ENCODE results near the gene GDF2. TPM values are rescaled to one million over a fixed set of nuclear protein-coding genes. Genes with fewer than 3 reads are reported as not detected.
A peak's percentile ranks its signal among the peaks of the same experiment; 100 is the strongest.

Gene GDF2
- total RNA-seq, 1 experiment from 2014 or later = not detected

GRCh38 chr10:47276576-47277351, 45.5 kb upstream of the GDF2 start:
- no peak for DNase-seq
- H3K27ac Mint-ChIP-seq = peak overlapping the region in 1 of 3 experiments; percentile 2; a peak in 1 of 7 replicates
- H3K79me2 ChIP-seq (ENCODE audit: insufficient read depth, low read length) = no peaks in the 10 kb centered on the region

More at GRCh38 chr10:47276576-47277351, 45.5 kb upstream of the GDF2 start:
- H2AFZ ChIP-seq (ENCODE audit: low read length) = no peak overlapping the region
- no peak overlapping the region for H2AK5ac ChIP-seq (ENCODE audit: insufficient read length, low read length)
- H4K91ac ChIP-seq (ENCODE audit: insufficient read length, low read depth, low read length) = no peak overlapping the region
- H3K4me2 ChIP-seq (ENCODE audit: insufficient read depth, insufficient read length, low read length) = no peak overlapping the region
- no peak overlapping the region for H3K14ac ChIP-seq (ENCODE audit: insufficient read depth, low read length)
- no CpG with 5 or more reads among the region's 11 CpGs for WGBS (ENCODE audit: extremely low coverage, insufficient read length, low lambda C conversion rate)
- H3K9me3 ChIP-seq (ENCODE audit: control insufficient read depth, low read depth, low read length) = no peaks in the 10 kb centered on the region
- no peak overlapping the region for H3K56ac ChIP-seq (ENCODE audit: insufficient read length, low read depth, low read length)
- Mint-ChIP-seq H3K36me3 (ENCODE audit: insufficient read depth in 1 of 3, low read depth in 3 of 3) (peaks cover 0 to 2% (median 0%) of the 10 kb centered on the region in 3 experiments; a peak in 2 of 7 replicates), H3K9me3 (peaks cover 14 to 20% of the 10 kb centered on the region in 2 experiments), H3K4me3 (no peak overlapping the region), H3K4me1 (peaks cover 4 to 5% of the 10 kb centered on the region in 2 experiments; a peak in 3 of 4 replicates), H3K27me3 (ENCODE audit: low read depth) (peaks cover 2% of the 10 kb centered on the region; the same call in 1 of the 2 replicates)
- H3K23me2 ChIP-seq (ENCODE audit: insufficient read length, low read depth, low read length, poor library complexity, severe bottlenecking) = no peaks in the 10 kb centered on the region
- H2BK20ac ChIP-seq (ENCODE audit: low read depth, low read length, poor library complexity, severe bottlenecking) = no peak overlapping the region
- no peaks in the 10 kb centered on the region for H4K20me1 ChIP-seq (ENCODE audit: control insufficient read depth, insufficient read depth, insufficient read length)
- no peak overlapping the region for H3K23ac ChIP-seq (ENCODE audit: insufficient read length, low read depth, low read length)
- peak overlapping the region; percentile 51 for H4K5ac ChIP-seq (ENCODE audit: insufficient read length, low read depth, low read length)
- no peak overlapping the region for H3K27ac ChIP-seq (ENCODE audit: insufficient read length, low read depth, low read length)
- H4K8ac ChIP-seq (replicated peaks; ENCODE audit: insufficient read length, low read depth, low read length) = no peak overlapping the region
- no peak overlapping the region for H3T11ph ChIP-seq (ENCODE audit: low read length)
- TF ChIP-seq CTCF (conservative IDR thresholded peaks at IDR 0.05) = no peak
- no peak overlapping the region for H3K4ac ChIP-seq (ENCODE audit: low read depth, low read length)
- H3K27me3 ChIP-seq (ENCODE audit: insufficient read depth, low read length) = no peaks in the 10 kb centered on the region
- H2BK12ac ChIP-seq (ENCODE audit: insufficient read length, low read depth, low read length) = no peak overlapping the region
- H3K18ac ChIP-seq (ENCODE audit: insufficient read length, low read depth, low read length) = no peak overlapping the region
- no peak overlapping the region for H3K9ac ChIP-seq (ENCODE audit: extremely low read depth, insufficient read length, low read length)
- no peaks in the 10 kb centered on the region; the same call in 1 of the 2 replicates for H3K4me1 ChIP-seq (ENCODE audit: insufficient read depth, low read length)
- no peak overlapping the region for H2BK15ac ChIP-seq (ENCODE audit: low read depth, low read length)
- no peaks in the 10 kb centered on the region for H3K79me1 ChIP-seq (ENCODE audit: insufficient read depth, low read depth, low read length, poor library complexity, severe bottlenecking)
- no peak overlapping the region for H2BK5ac ChIP-seq (ENCODE audit: insufficient read length, low read length)
- H2BK120ac ChIP-seq (ENCODE audit: low read depth, low read length, poor library complexity, severe bottlenecking) = no peak overlapping the region
